Endothelial cell of umbilical vein (primary cell): ENCODE measurements around the gene ASB2. TPM values are rescaled to one million over a fixed set of nuclear protein-coding genes. Genes with fewer than 3 reads are reported as not detected.

Source experiments
- BruUV-seq: library from RNA; stranded (reverse); fragments of 400-500 nt; replicated peaks from 2 replicates; lab custom pipeline; 2021; lab: Mats Ljungman, UMichigan
- CTCF ChIA-PET: fragments of 300-600, 350-600 bp; sonication (Branson Sonifier 250); formaldehyde crosslinking; loops from one replicate; lab custom pipeline; 2021; ENCODE audit warnings: antibody characterized with exemption, inconsistent platforms; lab: Charles Lee
- POLR2A ChIA-PET: fragments of 300-600, 350-600 bp; sonication (Branson Sonifier 250); formaldehyde crosslinking; loops from one replicate; lab custom pipeline; 2021; ENCODE audit warnings: antibody characterized with exemption, inconsistent platforms; lab: Charles Lee
- DNase-seq: peaks from one replicate; pipeline ENCODE4 v3.0.0-alpha.2; 2011; ENCODE audit warnings: low read depth, low spot score
- FAIRE-seq: peaks from 2 replicates; lab custom pipeline; 2011; peaks lifted over from hg19 to GRCh38; lab: Jason Lieb, UNC
- H2AFZ ChIP-seq: 2 replicates; pipeline ENCODE4 v1.6.0; 2012; ENCODE audit warnings: low read depth, low read length, control low read depth, inconsistent platforms
- H3K27ac ChIP-seq: 2 replicates; pipeline ENCODE4 v1.5.1; 2011; ENCODE audit warnings: low read depth, mild to moderate bottlenecking, control low read depth, low read length, moderate library complexity; ENCODE audit not compliant: insufficient read depth
- H3K27me3 ChIP-seq, 2 experiments: 2 replicates each; pipeline versions ENCODE4 v1.6.0 to v1.6.1; 2011; ENCODE audit warnings: low read length in 2 of 2, mixed read lengths in 1 of 2; ENCODE audit not compliant: control insufficient read depth in 2 of 2, insufficient read depth in 2 of 2
- H3K36me3 ChIP-seq, 2 experiments: 2 replicates in 1 of 2; 3 replicates in 1 of 2; pipeline ENCODE4 v1.5.1; 2011; ENCODE audit warnings: low read length in 2 of 2, mild to moderate bottlenecking in 1 of 2, moderate library complexity in 1 of 2; ENCODE audit not compliant: control insufficient read depth in 2 of 2, insufficient read depth in 2 of 2; ENCODE audit errors: extremely low read depth in 1 of 2
- H3K4me1 ChIP-seq: 3 replicates; pipeline ENCODE4 v1.5.1; 2011; ENCODE audit warnings: mild to moderate bottlenecking, low read length; ENCODE audit not compliant: control insufficient read depth, insufficient read depth; ENCODE audit errors: extremely low read depth
- H3K4me2 ChIP-seq: 2 replicates; pipeline ENCODE4 v1.6.1; 2011; ENCODE audit warnings: low read length, control low read depth, mixed read lengths; ENCODE audit not compliant: insufficient read depth
- H3K4me3 ChIP-seq, 3 experiments: fragments of 200-600 bp in 1 of 3; sonication (generic), shearing (Covaris generic) in 1 of 3; replicated peaks in 1 of 3; 2 replicates each; pipeline ENCODE4 v1.5.1; 2011 to 2016; ENCODE audit warnings: control low read depth in 3 of 3, low read length in 3 of 3, mild to moderate bottlenecking in 2 of 3, inconsistent platforms in 1 of 3, low read depth in 1 of 3, moderate library complexity in 1 of 3; ENCODE audit not compliant: insufficient read depth in 1 of 3
- H3K79me2 ChIP-seq: 2 replicates; pipeline ENCODE4 v1.6.0; 2012; ENCODE audit warnings: low read length, inconsistent platforms; ENCODE audit not compliant: control insufficient read depth, insufficient read depth
- H3K9ac ChIP-seq: replicated peaks from 2 replicates; pipeline ENCODE3; 2011; ENCODE audit warnings: low read length, control low read depth; ENCODE audit not compliant: insufficient read depth; ENCODE audit errors: extremely low read depth
- H3K9me1 ChIP-seq: replicated peaks from 3 replicates; pipeline ENCODE4 v1.6.0; 2011; ENCODE audit warnings: mild to moderate bottlenecking, low read length; ENCODE audit not compliant: control insufficient read depth, insufficient read depth; ENCODE audit errors: extremely low read depth
- H3K9me3 ChIP-seq: replicated peaks from 2 replicates; pipeline ENCODE4 v1.5.1; 2012; ENCODE audit warnings: low read length, inconsistent platforms; ENCODE audit not compliant: control insufficient read depth, insufficient read depth
- H4K20me1 ChIP-seq: replicated peaks from 2 replicates; pipeline ENCODE3; 2011; ENCODE audit warnings: mild to moderate bottlenecking, low read length; ENCODE audit not compliant: control insufficient read depth, insufficient read depth; ENCODE audit errors: extremely low read depth
- FOS ChIP-seq: IDR thresholded peaks from 2 replicates; pipeline ENCODE4 v1.6.1; 2011; ENCODE audit warnings: mild to moderate bottlenecking, low read length, moderate library complexity, borderline replicate concordance; ENCODE audit not compliant: insufficient read depth
- JUN ChIP-seq: IDR thresholded peaks from 2 replicates; pipeline ENCODE4 v1.6.1; 2011; ENCODE audit warnings: borderline replicate concordance, low read depth; ENCODE audit not compliant: insufficient read length, insufficient read depth
- dilution Hi-C: fragments of 300-500 bp; cut with MboI; formaldehyde crosslinking; loops from one replicate; pipeline ENCODE4 v1.15.0; 2019; ENCODE audit warnings: low sequenced_read_pairs; ENCODE audit not compliant: extremely low pct_ligation_motif_present
- intact Hi-C: fragments of 100-400 bp; cut with micrococcal nuclease; formaldehyde crosslinking; loops from one replicate; pipeline ENCODE4 v1.10.0; 2022
- polyA plus RNA-seq, 4 experiments: library from polyadenylated mRNA; depleted of rRNA in 3 of 4; stranded (reverse) in 3 of 4; unstranded in 1 of 4; fragments of >200 nt; gene quantifications; 2 replicates each; pipeline versions ENCODE4 v1.2.1 to v1.2.3, GENCODE V29; 2011 to 2012; ENCODE audit warnings: missing spikeins in 1 of 4
- total RNA-seq: library from RNA; stranded (reverse); gene quantifications from 2 replicates; pipeline ENCODE4 v1.2.3, GENCODE V29; 2021
- TF ChIP-seq, protein P1 (sequence below), 2 donors: IDR thresholded peaks; 1 replicate in 1 of 2; 2 replicates in 1 of 2; pipeline ENCODE4 v1.5.1; 2011; ENCODE audit warnings: low read length in 2 of 2, mild to moderate bottlenecking in 2 of 2, moderate library complexity in 2 of 2, control low read depth in 1 of 2, inconsistent platforms in 1 of 2, low read depth in 1 of 2; ENCODE audit not compliant: insufficient read depth in 1 of 2; ENCODE audit errors: extremely low read depth in 1 of 2
- TF ChIP-seq, protein P2 (sequence below): IDR thresholded peaks from 2 replicates; pipeline ENCODE4 v1.6.1; 2011; ENCODE audit not compliant: insufficient read depth, insufficient read length

Gene ASB2
- total and polyA plus RNA-seq, 2 donors (not counting 3 experiments of a cell fraction or from before 2014, with no cell fraction given) = not detected

DNA sequence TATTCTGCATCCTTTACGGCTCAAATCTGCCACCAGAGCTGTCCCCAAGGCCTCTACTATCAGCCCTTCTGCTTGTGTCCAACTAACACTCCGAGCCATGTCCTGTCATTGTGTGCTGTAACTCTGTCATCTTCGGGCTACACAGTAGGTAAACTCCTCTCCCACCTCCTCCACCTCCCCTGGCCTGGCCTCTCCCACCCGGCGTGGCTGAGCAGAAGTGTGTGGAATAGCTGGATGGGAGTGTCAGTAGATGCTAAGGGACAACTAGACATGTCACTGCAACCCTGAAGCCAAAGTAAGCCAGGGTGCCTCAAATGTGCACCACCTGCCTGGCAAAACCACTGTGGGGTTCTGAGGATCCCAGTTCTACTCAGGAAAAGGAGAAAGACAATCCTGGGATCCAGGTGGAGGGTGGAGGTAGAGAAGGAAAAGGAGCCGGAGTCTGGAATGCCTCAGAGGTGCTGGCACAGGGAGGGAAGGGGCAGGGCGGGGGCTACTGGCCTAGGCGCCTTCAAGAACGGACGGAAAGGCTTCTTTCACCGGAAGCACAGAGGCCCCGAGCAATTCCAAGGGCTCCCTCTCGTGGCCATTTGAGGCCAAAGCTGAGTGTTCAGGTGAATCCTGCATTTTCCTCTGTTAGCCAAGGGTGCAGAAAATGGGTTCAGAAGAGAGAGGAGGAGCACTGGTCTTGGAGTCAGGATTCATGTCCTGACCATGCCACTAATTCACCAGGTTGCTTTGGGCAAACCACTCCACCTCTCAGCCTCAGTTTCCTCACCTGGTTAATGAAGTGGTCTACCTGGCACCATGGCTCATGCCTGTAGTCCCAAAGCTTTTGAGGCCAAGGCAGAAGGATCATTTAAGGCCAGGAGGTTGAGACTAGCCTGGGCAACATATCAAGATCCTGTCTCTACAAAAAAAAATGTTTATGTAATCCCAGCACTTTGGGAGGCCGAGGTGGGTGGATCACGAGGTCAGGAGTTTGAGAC, 69.7 kb downstream of the ASB2 start:
- no peaks in the 10 kb centered on the region for H3K79me2 ChIP-seq
- BruUV-seq = no TSS peak
- H3K9me1 ChIP-seq = no peaks in the 10 kb centered on the region
- DNase-seq = no peak
- H3K9ac ChIP-seq = no peak overlapping the region
- CTCF ChIA-PET = interaction anchor here (0.5 to 1.0 kb wide), 2 partner anchors 11 to 79 kb away, joined by 3 read pairs; no protein-coding TSS in a partner anchor
- H3K9me3 ChIP-seq = no peaks in the 10 kb centered on the region
- H4K20me1 ChIP-seq = no peaks in the 10 kb centered on the region
- dilution Hi-C loops = no loop called here
- intact Hi-C loops = loop anchor here (1.0 kb wide), 1 partner anchor 251 kb away; no protein-coding TSS in a partner anchor
- H3K27ac ChIP-seq = no peak overlapping the region
- H3K4me2 ChIP-seq = no peak overlapping the region
- no peak overlapping the region for H3K4me3 ChIP-seq
- POLR2A ChIA-PET = no interaction called here
- no peaks in the 10 kb centered on the region for H3K4me1 ChIP-seq
- TF ChIP-seq FOS = no peak
- TF ChIP-seq, protein P1, sequence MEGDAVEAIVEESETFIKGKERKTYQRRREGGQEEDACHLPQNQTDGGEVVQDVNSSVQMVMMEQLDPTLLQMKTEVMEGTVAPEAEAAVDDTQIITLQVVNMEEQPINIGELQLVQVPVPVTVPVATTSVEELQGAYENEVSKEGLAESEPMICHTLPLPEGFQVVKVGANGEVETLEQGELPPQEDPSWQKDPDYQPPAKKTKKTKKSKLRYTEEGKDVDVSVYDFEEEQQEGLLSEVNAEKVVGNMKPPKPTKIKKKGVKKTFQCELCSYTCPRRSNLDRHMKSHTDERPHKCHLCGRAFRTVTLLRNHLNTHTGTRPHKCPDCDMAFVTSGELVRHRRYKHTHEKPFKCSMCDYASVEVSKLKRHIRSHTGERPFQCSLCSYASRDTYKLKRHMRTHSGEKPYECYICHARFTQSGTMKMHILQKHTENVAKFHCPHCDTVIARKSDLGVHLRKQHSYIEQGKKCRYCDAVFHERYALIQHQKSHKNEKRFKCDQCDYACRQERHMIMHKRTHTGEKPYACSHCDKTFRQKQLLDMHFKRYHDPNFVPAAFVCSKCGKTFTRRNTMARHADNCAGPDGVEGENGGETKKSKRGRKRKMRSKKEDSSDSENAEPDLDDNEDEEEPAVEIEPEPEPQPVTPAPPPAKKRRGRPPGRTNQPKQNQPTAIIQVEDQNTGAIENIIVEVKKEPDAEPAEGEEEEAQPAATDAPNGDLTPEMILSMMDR (IDR thresholded peaks at IDR 0.05; ENCODE audit: extremely low read depth in 1 of 2, insufficient read depth in 1 of 2, low read depth in 1 of 2, low read length in 2 of 2) = peak; percentile 50 to 60
- no peaks in the 10 kb centered on the region for H3K36me3 ChIP-seq
- H2AFZ ChIP-seq = no peak overlapping the region
- no peaks in the 10 kb centered on the region for H3K27me3 ChIP-seq
- peak; percentile 82 for FAIRE-seq

DNA sequence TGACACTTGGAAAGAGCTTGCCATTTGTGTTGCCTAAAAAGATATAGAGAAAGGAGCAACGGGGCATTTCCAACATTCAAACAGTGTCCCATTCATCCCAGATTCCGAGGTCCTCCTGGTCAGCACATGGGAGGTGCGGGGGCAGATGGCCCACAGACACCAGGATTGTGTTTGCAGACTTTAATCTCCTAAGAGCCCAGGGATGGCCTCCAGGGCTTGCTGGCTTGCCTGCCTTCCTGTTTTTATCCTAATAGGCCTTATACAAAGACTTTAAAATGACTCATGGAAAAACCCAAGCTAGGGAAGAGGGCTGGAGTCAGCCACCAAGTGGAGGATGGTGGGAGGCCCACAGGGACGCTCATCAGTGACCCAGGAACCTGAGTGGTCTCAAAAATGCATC, 70.7 kb downstream of the ASB2 start:
- intact Hi-C loops = loop anchor here (1.0 kb wide), 1 partner anchor 250 kb away; no protein-coding TSS in a partner anchor
- TF ChIP-seq, protein P2, sequence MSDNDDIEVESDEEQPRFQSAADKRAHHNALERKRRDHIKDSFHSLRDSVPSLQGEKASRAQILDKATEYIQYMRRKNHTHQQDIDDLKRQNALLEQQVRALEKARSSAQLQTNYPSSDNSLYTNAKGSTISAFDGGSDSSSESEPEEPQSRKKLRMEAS = no peak
- TF ChIP-seq JUN = no peak
- no TSS peak for BruUV-seq
- H3K4me2 ChIP-seq = no peak overlapping the region
- no peaks in the 10 kb centered on the region for H3K4me1 ChIP-seq
- FAIRE-seq = no peak
- no peaks in the 10 kb centered on the region for H3K9me3 ChIP-seq
- no peaks in the 10 kb centered on the region for H3K36me3 ChIP-seq
- no peaks in the 10 kb centered on the region for H3K9me1 ChIP-seq
- no peaks in the 10 kb centered on the region for H3K79me2 ChIP-seq
- H4K20me1 ChIP-seq = no peaks in the 10 kb centered on the region
- POLR2A ChIA-PET = no interaction called here
- dilution Hi-C loops = no loop called here
- H3K4me3 ChIP-seq = no peak overlapping the region
- H3K27ac ChIP-seq = no peak overlapping the region
- no peaks in the 10 kb centered on the region for H3K27me3 ChIP-seq
- H3K9ac ChIP-seq = no peak overlapping the region
- H2AFZ ChIP-seq = no peak overlapping the region
- DNase-seq = no peak
- CTCF ChIA-PET = interaction anchor here (1.2 kb wide), 2 partner anchors 9 to 25 kb away, joined by 3 read pairs; no protein-coding TSS in a partner anchor
